Liver (tissue), 9 donors: ENCODE results near the gene ADCYAP1R1. TPM values are rescaled to one million over a fixed set of nuclear protein-coding genes. Genes with fewer than 3 reads are reported as not detected.

ENCODE experiments used
- DNase-seq: peaks from one replicate; pipeline ENCODE4 v3.0.0-alpha.2; 2017; ENCODE audit warnings: low spot score
- H3K27ac ChIP-seq, 2 donors: one replicate each; pipeline ENCODE4 v1.7.0; 2013; ENCODE audit warnings: inconsistent platforms in 2 of 2, low read length in 2 of 2, control low read depth in 1 of 2, low read depth in 1 of 2, mild to moderate bottlenecking in 1 of 2
- H3K27me3 ChIP-seq, 4 donors: one replicate each; pipeline versions ENCODE4 v1.6.1 to v1.7.0; 2013; ENCODE audit warnings: low read length in 3 of 4, inconsistent platforms in 1 of 4, mild to moderate bottlenecking in 1 of 4, moderate library complexity in 1 of 4; ENCODE audit not compliant: control insufficient read depth in 4 of 4, insufficient read depth in 4 of 4
- H3K36me3 ChIP-seq, 4 donors: one replicate each; pipeline versions ENCODE4 v1.6.1 to v1.7.0; 2013; ENCODE audit warnings: low read length in 3 of 4, mild to moderate bottlenecking in 3 of 4, low read depth in 1 of 4, moderate library complexity in 1 of 4; ENCODE audit not compliant: control insufficient read depth in 4 of 4, insufficient read depth in 3 of 4
- H3K4me1 ChIP-seq, 4 donors: one replicate each; pipeline versions ENCODE4 v1.6.1 to v1.7.0; 2013; ENCODE audit warnings: low read length in 3 of 4, mild to moderate bottlenecking in 3 of 4, moderate library complexity in 1 of 4; ENCODE audit not compliant: control insufficient read depth in 4 of 4, insufficient read depth in 4 of 4
- H3K4me3 ChIP-seq, 3 donors: one replicate each; pipeline versions ENCODE4 v1.6.1 to v1.7.0; 2013; ENCODE audit warnings: low read length in 3 of 3, control low read depth in 1 of 3, low read depth in 1 of 3, mild to moderate bottlenecking in 1 of 3
- H3K9ac ChIP-seq, 2 donors: one replicate each; pipeline ENCODE4 v1.7.0; 2013; ENCODE audit warnings: low read length in 2 of 2, mild to moderate bottlenecking in 2 of 2, moderate library complexity in 2 of 2, control low read depth in 1 of 2, low read depth in 1 of 2
- H3K9me3 ChIP-seq, 4 donors: one replicate each; pipeline versions ENCODE4 v1.6.1 to v1.7.0; 2013; ENCODE audit warnings: low read length in 3 of 4; ENCODE audit not compliant: control insufficient read depth in 4 of 4
- CTCF ChIP-seq: fragments of 150-350 bp; IDR thresholded peaks from 2 replicates; pipeline ENCODE4 v1.5.1; 2017; ENCODE audit warnings: improper control_type of control experiment, low read depth, low read length; ENCODE audit not compliant: missing input control
- EGR1 ChIP-seq, 2 donors: IDR thresholded peaks; 2 replicates each; pipeline ENCODE4 v1.6.1; 2016 to 2018; ENCODE audit warnings: antibody characterized with exemption in 2 of 2, low read depth in 2 of 2
- FOXA1 ChIP-seq: IDR thresholded peaks from 2 replicates; pipeline ENCODE4 v1.6.1; 2016; ENCODE audit warnings: antibody characterized with exemption
- HNF4G ChIP-seq: IDR thresholded peaks from 2 replicates; pipeline ENCODE4 v1.6.1; 2016; ENCODE audit warnings: antibody characterized with exemption
- JUND ChIP-seq, 2 donors: IDR thresholded peaks; 2 replicates each; pipeline ENCODE4 v1.6.1; 2016; ENCODE audit warnings: antibody characterized with exemption in 2 of 2
- NR2F2 ChIP-seq: IDR thresholded peaks from 2 replicates; pipeline ENCODE4 v1.6.1; 2016; ENCODE audit warnings: antibody characterized with exemption
- RAD21 ChIP-seq, 2 donors: IDR thresholded peaks; 2 replicates each; pipeline ENCODE4 v1.6.1; 2016; ENCODE audit warnings: antibody characterized with exemption in 2 of 2, mild to moderate bottlenecking in 2 of 2
- RXRA ChIP-seq, 2 donors: IDR thresholded peaks; 2 replicates each; pipeline ENCODE4 v1.6.1; 2017 to 2018; ENCODE audit warnings: antibody characterized with exemption in 2 of 2, mild to moderate bottlenecking in 1 of 2
- SP1 ChIP-seq: IDR thresholded peaks from 2 replicates; pipeline ENCODE4 v1.6.1; 2018; ENCODE audit warnings: antibody characterized with exemption, mild to moderate bottlenecking
- TAF1 ChIP-seq: conservative IDR thresholded peaks from 2 replicates; pipeline ENCODE4 v1.6.1; 2016; ENCODE audit warnings: antibody characterized with exemption, mild to moderate bottlenecking
- YY1 ChIP-seq: IDR thresholded peaks from 2 replicates; pipeline ENCODE4 v1.6.1; 2016; ENCODE audit warnings: antibody characterized with exemption, mild to moderate bottlenecking
- ZBTB33 ChIP-seq: IDR thresholded peaks from 2 replicates; pipeline ENCODE4 v1.6.1; 2016; ENCODE audit warnings: antibody characterized with exemption
- WGBS: extraction: QIAGEN DNeasy Blood & Tissue Kit; methylation state at CpG from one replicate; pipeline ENCODE4 v1.1.7; 2013; 5-methylcytosine and 5-hydroxymethylcytosine counted together
- polyA plus RNA-seq, 2 donors: library from polyadenylated mRNA; stranded (reverse) in 1 of 2; unstranded in 1 of 2; fragments of 200-250 nt in 1 of 2; fragments of >200 nt in 1 of 2; fragmentation: Nextera tagmentation in 1 of 2; extraction: Ambion mirVana in 1 of 2; gene quantifications; one replicate each; pipeline versions ENCODE4 v1.2.1 to v1.2.3, GENCODE V29; 2013 to 2015
- total RNA-seq, 2 donors: library from RNA; depleted of rRNA; stranded (reverse); fragments of >200 nt; gene quantifications; one replicate each; pipeline ENCODE4 v1.2.3, GENCODE V29; 2014
- TF ChIP-seq, protein P1 (sequence below): IDR thresholded peaks from 2 replicates; pipeline ENCODE4 v1.6.1; 2016; ENCODE audit warnings: antibody characterized with exemption
- TF ChIP-seq, protein P2 (sequence below): IDR thresholded peaks from 2 replicates; pipeline ENCODE4 v1.6.1; 2016; ENCODE audit warnings: antibody characterized with exemption, mild to moderate bottlenecking
- donor health status: healthy.
- donor health status: healthy.
- donor health status: healthy.
- donor health status: healthy.
- donor health status: healthy.

The ADCYAP1R1 gene
- total and polyA plus RNA-seq, 4 donors: 0.05 to 0.67 (median 0.12) TPM; not detected in 1

DNA sequence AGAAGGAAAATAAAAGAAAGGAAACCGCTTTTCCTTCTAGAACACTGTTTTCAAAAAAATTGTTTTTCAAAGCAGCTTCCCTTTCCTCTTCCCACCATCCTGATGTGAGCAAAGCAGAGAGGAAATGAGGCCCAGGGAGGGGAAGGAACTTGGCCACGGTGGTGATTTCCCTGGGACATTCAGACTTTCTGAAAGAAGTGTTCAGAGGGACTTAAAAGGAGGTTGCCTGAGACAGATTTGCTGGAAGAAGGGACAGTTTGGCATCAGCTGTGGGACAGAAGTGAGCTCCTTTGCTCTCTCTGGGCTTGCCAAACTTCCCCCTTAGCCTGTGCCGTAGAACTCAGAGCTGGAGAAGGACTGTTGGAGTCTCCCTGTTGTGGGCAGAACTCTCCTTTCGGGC is 30.3 kb downstream of the ADCYAP1R1 start (continued):
- TF ChIP-seq CTCF: no peak
- TF ChIP-seq FOXA1: no peak
- TF ChIP-seq NR2F2: no peak
- no peak for TF ChIP-seq HNF4G
- no peak for TF ChIP-seq JUND (IDR thresholded peaks at IDR 0.05)
- TF ChIP-seq RXRA (IDR thresholded peaks at IDR 0.05): no peak
- no peak for TF ChIP-seq SP1

DNA sequence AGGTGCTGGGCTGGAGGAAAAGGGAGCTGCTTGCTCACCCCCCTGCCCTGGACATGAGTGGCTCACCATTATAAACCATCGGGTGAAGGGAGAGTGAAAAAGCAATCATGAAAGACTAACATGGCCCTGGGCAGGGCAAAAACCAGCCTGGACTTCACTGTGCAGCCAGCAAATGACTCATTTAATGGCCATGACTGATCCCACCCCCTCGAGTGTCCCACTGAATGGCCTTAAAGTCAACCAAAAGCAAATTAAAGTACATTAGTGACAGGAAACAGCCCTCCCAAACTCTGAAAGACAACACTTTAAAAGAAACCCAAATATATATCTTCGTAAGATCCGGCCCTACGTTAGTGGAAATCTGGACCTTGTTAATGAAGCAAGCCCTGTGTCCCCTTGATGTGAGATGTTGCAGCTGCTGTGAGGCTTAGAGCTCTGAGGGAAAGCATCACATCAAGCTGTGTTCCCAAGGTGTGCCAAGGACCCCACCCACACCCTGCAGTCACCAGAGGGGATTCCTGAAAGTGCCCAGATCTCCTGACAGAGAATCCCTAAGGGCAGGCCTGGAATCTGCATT is 31.2 kb downstream of the ADCYAP1R1 start:
- Histone ChIP-seq H3K9ac (no peak overlapping the region), H3K9me3 (no peaks in the 10 kb centered on the region), H3K27ac (no peak overlapping the region), H3K4me3 (no peak overlapping the region), H3K27me3 (peaks cover 0 to 3% (median 0%) of the 10 kb centered on the region in 4 donors), H3K4me1 (peaks cover 0 to 3% (median 0%) of the 10 kb centered on the region in 4 donors), H3K36me3 (no peaks in the 10 kb centered on the region)
- TF ChIP-seq RXRA (IDR thresholded peaks at IDR 0.05): no peak
- TF ChIP-seq, protein P1, sequence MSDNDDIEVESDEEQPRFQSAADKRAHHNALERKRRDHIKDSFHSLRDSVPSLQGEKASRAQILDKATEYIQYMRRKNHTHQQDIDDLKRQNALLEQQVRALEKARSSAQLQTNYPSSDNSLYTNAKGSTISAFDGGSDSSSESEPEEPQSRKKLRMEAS: no peak
- no peak for TF ChIP-seq RAD21 (IDR thresholded peaks at IDR 0.05)
- TF ChIP-seq EGR1 (IDR thresholded peaks at IDR 0.05; ENCODE audit: low read depth in 2 of 2): no peak
- TF ChIP-seq TAF1: no peak
- TF ChIP-seq, protein P2, sequence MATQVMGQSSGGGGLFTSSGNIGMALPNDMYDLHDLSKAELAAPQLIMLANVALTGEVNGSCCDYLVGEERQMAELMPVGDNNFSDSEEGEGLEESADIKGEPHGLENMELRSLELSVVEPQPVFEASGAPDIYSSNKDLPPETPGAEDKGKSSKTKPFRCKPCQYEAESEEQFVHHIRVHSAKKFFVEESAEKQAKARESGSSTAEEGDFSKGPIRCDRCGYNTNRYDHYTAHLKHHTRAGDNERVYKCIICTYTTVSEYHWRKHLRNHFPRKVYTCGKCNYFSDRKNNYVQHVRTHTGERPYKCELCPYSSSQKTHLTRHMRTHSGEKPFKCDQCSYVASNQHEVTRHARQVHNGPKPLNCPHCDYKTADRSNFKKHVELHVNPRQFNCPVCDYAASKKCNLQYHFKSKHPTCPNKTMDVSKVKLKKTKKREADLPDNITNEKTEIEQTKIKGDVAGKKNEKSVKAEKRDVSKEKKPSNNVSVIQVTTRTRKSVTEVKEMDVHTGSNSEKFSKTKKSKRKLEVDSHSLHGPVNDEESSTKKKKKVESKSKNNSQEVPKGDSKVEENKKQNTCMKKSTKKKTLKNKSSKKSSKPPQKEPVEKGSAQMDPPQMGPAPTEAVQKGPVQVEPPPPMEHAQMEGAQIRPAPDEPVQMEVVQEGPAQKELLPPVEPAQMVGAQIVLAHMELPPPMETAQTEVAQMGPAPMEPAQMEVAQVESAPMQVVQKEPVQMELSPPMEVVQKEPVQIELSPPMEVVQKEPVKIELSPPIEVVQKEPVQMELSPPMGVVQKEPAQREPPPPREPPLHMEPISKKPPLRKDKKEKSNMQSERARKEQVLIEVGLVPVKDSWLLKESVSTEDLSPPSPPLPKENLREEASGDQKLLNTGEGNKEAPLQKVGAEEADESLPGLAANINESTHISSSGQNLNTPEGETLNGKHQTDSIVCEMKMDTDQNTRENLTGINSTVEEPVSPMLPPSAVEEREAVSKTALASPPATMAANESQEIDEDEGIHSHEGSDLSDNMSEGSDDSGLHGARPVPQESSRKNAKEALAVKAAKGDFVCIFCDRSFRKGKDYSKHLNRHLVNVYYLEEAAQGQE: no peak
- no peak for TF ChIP-seq CTCF
- TF ChIP-seq HNF4G: no peak
- TF ChIP-seq YY1: no peak
- no peak for TF ChIP-seq ZBTB33
- no peak for TF ChIP-seq FOXA1
- TF ChIP-seq SP1: no peak
- no peak for DNase-seq
- WGBS: 71% methylated on average over 5 of the region's 5 CpGs
